Measurements from ENCODE around the gene LCE2D.

The LCE2D gene

GRCh38 chr1:152623203-152623844 lies 39.9 kb upstream of the LCE2D start:
- H3K4me2 ChIP-seq (ENCODE audit: low read length, poor library complexity, severe bottlenecking): no peak overlapping the region
- no peak overlapping the region for H4K8ac ChIP-seq (ENCODE audit: low read length)
- no peak overlapping the region for H2AK5ac ChIP-seq (ENCODE audit: low read length, severe bottlenecking)
- no peak for DNase-seq
- H3K4ac ChIP-seq (ENCODE audit: low read depth in 1 of 2, low read length in 2 of 2): no peak overlapping the region
- H2BK12ac ChIP-seq (ENCODE audit: low read length in 2 of 2): no peak overlapping the region
- H3K4me3 ChIP-seq (ENCODE audit: insufficient read depth in 1 of 2, low read depth in 1 of 2, low read length in 2 of 2): no peak overlapping the region
- H2BK5ac ChIP-seq (ENCODE audit: low read depth, low read length, poor library complexity, severe bottlenecking): no peak overlapping the region
- H3K4me1 ChIP-seq (ENCODE audit: control insufficient read depth, insufficient read depth, low read depth, low read length): no peaks in the 10 kb centered on the region
- H3K27ac ChIP-seq (ENCODE audit: low read length, poor library complexity, severe bottlenecking): no peak overlapping the region
- peaks cover 0 to 10% of the 10 kb centered on the region in 2 experiments for H3K27me3 ChIP-seq (ENCODE audit: control insufficient read depth in 1 of 2, insufficient read depth in 1 of 2, low read length in 2 of 2)
- peaks cover 23% of the 10 kb centered on the region for H3K9me3 ChIP-seq (ENCODE audit: control insufficient read depth, low read length)
- no peak overlapping the region for H3K9ac ChIP-seq (ENCODE audit: low read length)
- no peak overlapping the region for H2AFZ ChIP-seq (ENCODE audit: low read depth, low read length)
- H2BK120ac ChIP-seq (ENCODE audit: low read depth, low read length): no peak overlapping the region
- H3K79me1 ChIP-seq (replicated peaks; ENCODE audit: low read length, poor library complexity, severe bottlenecking): no peaks in the 10 kb centered on the region
- H3K23ac ChIP-seq (ENCODE audit: low read length in 2 of 2): no peak overlapping the region
- WGBS: 80% methylated on average over 28 of the region's 29 CpGs
- no peaks in the 10 kb centered on the region for H3K36me3 ChIP-seq (ENCODE audit: control insufficient read depth in 1 of 2, insufficient read depth in 2 of 2, low read depth in 1 of 2, low read length in 2 of 2)
- H3K14ac ChIP-seq (ENCODE audit: low read length in 2 of 2): no peak overlapping the region
- H2BK15ac ChIP-seq (ENCODE audit: low read depth, poor library complexity, severe bottlenecking): no peak overlapping the region
- H3K18ac ChIP-seq (ENCODE audit: low read depth in 1 of 2, low read length in 2 of 2): no peak overlapping the region
- H4K91ac ChIP-seq (ENCODE audit: low read length): no peak overlapping the region

- Histone ChIP-seq H2BK12ac (ENCODE audit: low read length in 2 of 2) (no peak overlapping the region), H3K9me3 (ENCODE audit: control insufficient read depth, low read length) (no peaks in the 10 kb centered on the region), H3K36me3 (ENCODE audit: control insufficient read depth in 1 of 2, insufficient read depth in 2 of 2, low read depth in 1 of 2, low read length in 2 of 2) (no peaks in the 10 kb centered on the region), H3K27me3 (ENCODE audit: control insufficient read depth in 1 of 2, insufficient read depth in 1 of 2, low read length in 2 of 2) (peaks cover 0 to 10% of the 10 kb centered on the region in 2 experiments), H3K18ac (ENCODE audit: low read depth in 1 of 2, low read length in 2 of 2) (no peak overlapping the region), H3K4me3 (ENCODE audit: insufficient read depth in 1 of 2, low read depth in 1 of 2, low read length in 2 of 2) (no peak overlapping the region), H3K27ac (ENCODE audit: low read length, poor library complexity, severe bottlenecking) (no peak overlapping the region), H2AFZ (ENCODE audit: low read depth, low read length) (no peak overlapping the region), H2BK5ac (ENCODE audit: low read depth, low read length, poor library complexity, severe bottlenecking) (no peak overlapping the region), H3K4ac (ENCODE audit: low read depth in 1 of 2, low read length in 2 of 2) (no peak overlapping the region), H4K91ac (ENCODE audit: low read length) (no peak overlapping the region), H3K9ac (ENCODE audit: low read length) (no peak overlapping the region), H2BK120ac (ENCODE audit: low read depth, low read length) (no peak overlapping the region), H3K4me2 (ENCODE audit: low read length, poor library complexity, severe bottlenecking) (no peak overlapping the region), H2BK15ac (ENCODE audit: low read depth, poor library complexity, severe bottlenecking) (no peak overlapping the region), H3K23ac (ENCODE audit: low read length in 2 of 2) (no peak overlapping the region), H3K4me1 (ENCODE audit: control insufficient read depth, insufficient read depth, low read depth, low read length) (no peaks in the 10 kb centered on the region), H2AK5ac (ENCODE audit: low read length, severe bottlenecking) (no peak overlapping the region), H3K79me1 (replicated peaks; ENCODE audit: low read length, poor library complexity, severe bottlenecking) (no peaks in the 10 kb centered on the region), H3K14ac (ENCODE audit: low read length in 2 of 2) (no peak overlapping the region), H4K8ac (ENCODE audit: low read length) (no peak overlapping the region)
- WGBS: no CpG with 5 or more reads among the region's 1 CpG
- no peak for DNase-seq
Measured at GRCh38 chr1:152626744-152627143, 36.4 kb upstream of the LCE2D start.

- Histone ChIP-seq H4K8ac (ENCODE audit: low read length) (no peak overlapping the region), H2BK12ac (ENCODE audit: low read length in 2 of 2) (no peak overlapping the region), H3K36me3 (ENCODE audit: control insufficient read depth in 1 of 2, insufficient read depth in 2 of 2, low read depth in 1 of 2, low read length in 2 of 2) (no peaks in the 10 kb centered on the region), H3K27ac (ENCODE audit: low read length, poor library complexity, severe bottlenecking) (no peak overlapping the region), H2BK5ac (ENCODE audit: low read depth, low read length, poor library complexity, severe bottlenecking) (no peak overlapping the region), H3K4me1 (ENCODE audit: control insufficient read depth, insufficient read depth, low read depth, low read length) (no peaks in the 10 kb centered on the region), H4K91ac (ENCODE audit: low read length) (no peak overlapping the region), H3K23ac (ENCODE audit: low read length in 2 of 2) (no peak overlapping the region), H2BK15ac (ENCODE audit: low read depth, poor library complexity, severe bottlenecking) (no peak overlapping the region), H3K14ac (ENCODE audit: low read length in 2 of 2) (no peak overlapping the region), H2AK5ac (ENCODE audit: low read length, severe bottlenecking) (no peak overlapping the region), H3K4ac (ENCODE audit: low read depth in 1 of 2, low read length in 2 of 2) (no peak overlapping the region), H2BK120ac (ENCODE audit: low read depth, low read length) (no peak overlapping the region), H3K9me3 (ENCODE audit: control insufficient read depth, low read length) (peaks cover 4% of the 10 kb centered on the region), H3K4me3 (ENCODE audit: insufficient read depth in 1 of 2, low read depth in 1 of 2, low read length in 2 of 2) (no peak overlapping the region), H3K18ac (ENCODE audit: low read depth in 1 of 2, low read length in 2 of 2) (no peak overlapping the region), H2AFZ (ENCODE audit: low read depth, low read length) (no peak overlapping the region), H3K4me2 (ENCODE audit: low read length, poor library complexity, severe bottlenecking) (no peak overlapping the region), H3K27me3 (ENCODE audit: control insufficient read depth in 1 of 2, insufficient read depth in 1 of 2, low read length in 2 of 2) (peaks cover 0 to 10% of the 10 kb centered on the region in 2 experiments), H3K9ac (ENCODE audit: low read length) (no peak overlapping the region), H3K79me1 (replicated peaks; ENCODE audit: low read length, poor library complexity, severe bottlenecking) (no peaks in the 10 kb centered on the region)
- 73% methylated on average over 3 of the region's 3 CpGs for WGBS
- DNase-seq: no peak
Measured at GRCh38 chr1:152630596-152630995, 32.6 kb upstream of the LCE2D start.

DNA sequence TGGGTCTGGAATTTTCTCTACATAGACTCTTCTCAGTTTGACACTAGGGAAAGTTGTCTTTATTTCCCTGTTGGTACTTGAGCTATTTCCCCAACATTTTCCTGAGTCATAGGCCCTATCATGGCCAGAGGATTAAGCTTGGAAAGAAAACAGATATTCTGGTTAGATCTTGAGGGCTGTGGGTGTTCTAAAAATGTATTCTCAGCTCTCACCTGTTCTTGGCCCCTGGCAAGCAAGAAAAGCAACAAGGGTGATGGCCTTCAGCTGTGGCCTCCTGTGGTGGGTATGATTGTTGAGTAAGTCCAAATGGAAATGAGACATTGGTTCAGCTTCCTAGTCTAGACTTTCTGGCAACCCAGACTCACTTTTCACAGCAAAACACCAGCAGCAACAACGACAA lies 22.8 kb upstream of the LCE2D start:
- Histone ChIP-seq H4K8ac (ENCODE audit: low read length) (no peak overlapping the region), H3K27ac (ENCODE audit: low read length, poor library complexity, severe bottlenecking) (no peak overlapping the region), H2BK12ac (ENCODE audit: low read length in 2 of 2) (no peak overlapping the region), H3K4me1 (ENCODE audit: control insufficient read depth, insufficient read depth, low read depth, low read length) (no peaks in the 10 kb centered on the region), H3K9me3 (ENCODE audit: control insufficient read depth, low read length) (no peaks in the 10 kb centered on the region), H3K14ac (ENCODE audit: low read length in 2 of 2) (no peak overlapping the region), H3K18ac (ENCODE audit: low read depth in 1 of 2, low read length in 2 of 2) (no peak overlapping the region), H3K79me1 (replicated peaks; ENCODE audit: low read length, poor library complexity, severe bottlenecking) (no peaks in the 10 kb centered on the region), H4K91ac (ENCODE audit: low read length) (no peak overlapping the region), H3K23ac (ENCODE audit: low read length in 2 of 2) (no peak overlapping the region), H3K4me2 (ENCODE audit: low read length, poor library complexity, severe bottlenecking) (no peak overlapping the region), H2BK120ac (ENCODE audit: low read depth, low read length) (no peak overlapping the region), H2BK5ac (ENCODE audit: low read depth, low read length, poor library complexity, severe bottlenecking) (no peak overlapping the region), H3K4me3 (ENCODE audit: insufficient read depth in 1 of 2, low read depth in 1 of 2, low read length in 2 of 2) (no peak overlapping the region), H2AK5ac (ENCODE audit: low read length, severe bottlenecking) (no peak overlapping the region), H3K4ac (ENCODE audit: low read depth in 1 of 2, low read length in 2 of 2) (no peak overlapping the region), H3K27me3 (ENCODE audit: control insufficient read depth in 1 of 2, insufficient read depth in 1 of 2, low read length in 2 of 2) (no peaks in the 10 kb centered on the region), H3K36me3 (ENCODE audit: control insufficient read depth in 1 of 2, insufficient read depth in 2 of 2, low read depth in 1 of 2, low read length in 2 of 2) (no peaks in the 10 kb centered on the region), H2AFZ (ENCODE audit: low read depth, low read length) (no peak overlapping the region), H2BK15ac (ENCODE audit: low read depth, poor library complexity, severe bottlenecking) (no peak overlapping the region), H3K9ac (ENCODE audit: low read length) (no peak overlapping the region)
- no peak for DNase-seq
- WGBS: 27% methylated on average over 1 of the region's 1 CpG
